Body of pancreas (tissue), 4 donors: ENCODE data around the gene MAD1L1. TPM values are rescaled to one million over a fixed set of nuclear protein-coding genes. Genes with fewer than 3 reads are reported as not detected.

Source experiments
- ATAC-seq: fragments of 150-250 bp; one replicate; pipeline ENCODE4 v1.9.1; 2016
- DNase-seq, 4 donors: peaks; one replicate each; pipeline ENCODE4 v3.0.0-alpha.2; 2019
- H3K27ac ChIP-seq, 4 donors: fragments of 200-600 bp; sonication (generic); 1 replicate in 3 of 4; 2 replicates in 1 of 4; pipeline versions ENCODE4 v1.5.1 to v1.6.1; 2016 to 2019; ENCODE audit warnings: mild to moderate bottlenecking in 1 of 4, mixed read lengths in 1 of 4, moderate library complexity in 1 of 4
- H3K27me3 ChIP-seq, 2 donors: fragments of 200-600 bp; sonication (generic); one replicate each; pipeline ENCODE4 v1.6.0; 2016; ENCODE audit warnings: mild to moderate bottlenecking in 1 of 2
- H3K36me3 ChIP-seq, 2 donors: fragments of 200-600 bp; sonication (generic); replicated peaks in 1 of 2; 2 replicates each; pipeline ENCODE4 v1.5.1; 2016; ENCODE audit warnings: low read depth in 2 of 2; ENCODE audit not compliant: insufficient read depth in 1 of 2
- H3K4me1 ChIP-seq: fragments of 200-600 bp; sonication (generic); one replicate; pipeline ENCODE4 v1.6.0; 2016
- H3K4me3 ChIP-seq, 2 donors: fragments of 200-600 bp; sonication (generic); 1 replicate in 1 of 2; 2 replicates in 1 of 2; pipeline ENCODE4 v1.5.1; 2016 to 2019
- H3K9me3 ChIP-seq, 3 donors: fragments of 200-600 bp; sonication (generic); 1 replicate in 2 of 3; 2 replicates in 1 of 3; pipeline ENCODE4 v1.5.1; 2016
- POLR2A ChIP-seq, 3 donors: fragments of 450-650 bp; IDR thresholded peaks; one replicate each; pipeline ENCODE4 v1.6.1; 2016; ENCODE audit warnings: antibody characterized with exemption in 3 of 3, mild to moderate bottlenecking in 2 of 3
- WGBS, 2 donors: methylation state at CpG; one replicate each; pipeline ENCODE4 v1.1.5; 2017; 5-methylcytosine and 5-hydroxymethylcytosine counted together
- intact Hi-C: fragments of 100-400 bp; cut with DNase I; formaldehyde crosslinking; loops from one replicate; pipeline ENCODE4 v1.15.1; 2023
- total RNA-seq, 2 donors: library from RNA; depleted of rRNA; stranded (reverse); fragments of >200 nt; gene quantifications; one replicate each; pipeline ENCODE4 v1.1.0, GENCODE V29; 2016
- TF ChIP-seq, protein P1 (sequence below), 7 experiments: fragments of 450-650 bp in 4 of 7; fragments of 200-600 bp in 3 of 7; sonication (generic) in 3 of 7; IDR thresholded peaks; one replicate each; pipeline ENCODE4 v1.5.1; 2016 to 2019; ENCODE audit warnings: antibody characterized with exemption in 7 of 7

The MAD1L1 gene
- total RNA-seq, 2 donors from 2014 or later: 14.0 to 66.9 TPM

DNA sequence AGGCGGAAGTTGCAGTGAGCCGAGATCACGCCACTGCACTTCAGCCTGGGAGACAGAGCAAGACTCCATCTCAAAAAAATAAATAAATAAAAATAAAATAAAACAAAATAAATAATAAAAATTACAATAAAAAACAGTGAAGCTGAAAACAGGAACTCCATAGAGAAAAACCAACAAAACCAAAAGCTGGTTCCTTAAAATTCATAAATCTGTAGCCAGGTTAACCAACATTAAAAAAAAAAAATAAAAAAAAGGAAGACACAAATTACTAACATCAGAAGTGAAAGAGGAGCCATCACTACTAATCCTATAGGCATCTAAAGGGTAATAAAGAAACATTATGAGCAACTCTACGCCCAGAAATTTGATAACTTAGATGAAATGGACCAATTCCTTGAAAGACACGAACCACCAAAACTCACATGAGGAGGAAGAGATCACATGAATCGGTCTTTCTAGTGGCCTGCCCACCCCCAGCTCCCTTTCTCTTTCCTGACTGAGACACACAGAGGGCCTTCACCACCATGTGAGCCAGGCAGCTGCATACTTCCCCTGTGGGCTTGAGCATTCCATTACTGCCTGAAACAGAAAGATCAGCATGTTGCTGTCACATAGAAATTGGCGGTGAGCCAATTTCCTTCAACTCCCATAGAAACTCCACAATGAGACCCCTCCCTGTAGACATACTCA, 208.7 kb downstream of the MAD1L1 start:
- Histone ChIP-seq H3K4me1 (no peaks in the 10 kb centered on the region), H3K27me3 (no peaks in the 10 kb centered on the region), H3K9me3 (peaks cover 0 to 8% (median 0%) of the 10 kb centered on the region in 3 donors), H3K4me3 (no peak overlapping the region), H3K36me3 (no peaks in the 10 kb centered on the region), H3K27ac (peak overlapping the region in 1 of 4 donors; percentile 48)
- ATAC-seq (no peak), DNase-seq (peak in 2 of 4 donors; percentile 7 to 39)
- no peak for TF ChIP-seq POLR2A (IDR thresholded peaks at IDR 0.05)
- TF ChIP-seq, protein P1, sequence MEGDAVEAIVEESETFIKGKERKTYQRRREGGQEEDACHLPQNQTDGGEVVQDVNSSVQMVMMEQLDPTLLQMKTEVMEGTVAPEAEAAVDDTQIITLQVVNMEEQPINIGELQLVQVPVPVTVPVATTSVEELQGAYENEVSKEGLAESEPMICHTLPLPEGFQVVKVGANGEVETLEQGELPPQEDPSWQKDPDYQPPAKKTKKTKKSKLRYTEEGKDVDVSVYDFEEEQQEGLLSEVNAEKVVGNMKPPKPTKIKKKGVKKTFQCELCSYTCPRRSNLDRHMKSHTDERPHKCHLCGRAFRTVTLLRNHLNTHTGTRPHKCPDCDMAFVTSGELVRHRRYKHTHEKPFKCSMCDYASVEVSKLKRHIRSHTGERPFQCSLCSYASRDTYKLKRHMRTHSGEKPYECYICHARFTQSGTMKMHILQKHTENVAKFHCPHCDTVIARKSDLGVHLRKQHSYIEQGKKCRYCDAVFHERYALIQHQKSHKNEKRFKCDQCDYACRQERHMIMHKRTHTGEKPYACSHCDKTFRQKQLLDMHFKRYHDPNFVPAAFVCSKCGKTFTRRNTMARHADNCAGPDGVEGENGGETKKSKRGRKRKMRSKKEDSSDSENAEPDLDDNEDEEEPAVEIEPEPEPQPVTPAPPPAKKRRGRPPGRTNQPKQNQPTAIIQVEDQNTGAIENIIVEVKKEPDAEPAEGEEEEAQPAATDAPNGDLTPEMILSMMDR (IDR thresholded peaks at IDR 0.05): no peak
- WGBS, 2 donors: 88 to 93% methylated on average over 7 of the region's 7 CpGs
- intact Hi-C loops: no loop called here

DNA sequence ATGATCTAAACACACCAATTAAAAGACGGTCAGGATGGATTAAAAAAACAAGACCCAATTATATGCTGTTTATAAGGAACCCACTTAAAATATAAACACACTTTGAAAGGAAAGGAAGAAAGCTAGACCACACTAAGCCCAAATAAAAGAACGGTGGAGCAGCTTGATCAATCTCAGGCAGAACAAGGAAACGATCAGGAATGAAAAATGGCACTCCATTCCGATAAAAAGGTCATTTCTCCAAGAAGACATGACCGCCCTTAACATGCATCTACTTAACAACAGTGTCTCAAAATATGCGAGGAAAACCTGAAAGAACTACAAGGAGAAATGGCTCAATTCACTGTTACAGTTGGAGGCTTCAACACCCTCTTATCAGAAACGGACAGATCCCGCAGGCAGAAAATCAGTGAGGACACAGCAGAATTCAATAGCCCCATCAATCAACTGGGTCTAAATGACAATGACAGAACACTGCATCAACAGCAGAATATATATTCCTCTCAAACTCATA, 210.0 kb downstream of the MAD1L1 start:
- Histone ChIP-seq H3K4me1 (no peaks in the 10 kb centered on the region), H3K27me3 (no peaks in the 10 kb centered on the region), H3K4me3 (no peak overlapping the region), H3K27ac (no peak overlapping the region), H3K36me3 (no peaks in the 10 kb centered on the region), H3K9me3 (peaks cover 0 to 8% (median 0%) of the 10 kb centered on the region in 3 donors)
- DNase-seq: no peak
- intact Hi-C loops: no loop called here
- ATAC-seq: no peak
- WGBS, 2 donors: 62 to 73% methylated on average over 8 of the region's 8 CpGs
- TF ChIP-seq, protein P1 (IDR thresholded peaks at IDR 0.05): no peak
- TF ChIP-seq POLR2A (IDR thresholded peaks at IDR 0.05): no peak

DNA sequence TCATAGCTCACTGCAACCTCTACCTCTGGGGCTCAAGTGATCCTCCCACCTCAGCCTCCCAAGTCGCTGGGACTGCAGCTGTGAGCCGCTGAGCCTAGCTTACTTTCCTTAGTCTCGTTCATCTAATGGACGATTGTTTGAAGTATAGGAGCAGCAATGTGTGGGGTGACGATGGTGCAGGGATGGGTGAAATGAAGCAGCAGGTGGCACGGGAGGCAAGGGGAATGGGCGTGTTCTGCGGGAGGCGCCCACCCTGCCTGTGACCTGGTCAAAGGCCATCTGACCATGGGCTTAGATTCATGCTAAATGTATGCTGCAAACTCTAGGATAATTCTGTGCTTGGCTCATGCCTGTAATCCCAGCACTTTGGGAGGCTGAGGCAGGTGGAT, 210.7 kb downstream of the MAD1L1 start:
- 95 to 98% methylated on average over 9 of the region's 9 CpGs for WGBS, 2 donors
- intact Hi-C loops: no loop called here
- peak in 1 of 4 donors; percentile 1 for DNase-seq

DNA sequence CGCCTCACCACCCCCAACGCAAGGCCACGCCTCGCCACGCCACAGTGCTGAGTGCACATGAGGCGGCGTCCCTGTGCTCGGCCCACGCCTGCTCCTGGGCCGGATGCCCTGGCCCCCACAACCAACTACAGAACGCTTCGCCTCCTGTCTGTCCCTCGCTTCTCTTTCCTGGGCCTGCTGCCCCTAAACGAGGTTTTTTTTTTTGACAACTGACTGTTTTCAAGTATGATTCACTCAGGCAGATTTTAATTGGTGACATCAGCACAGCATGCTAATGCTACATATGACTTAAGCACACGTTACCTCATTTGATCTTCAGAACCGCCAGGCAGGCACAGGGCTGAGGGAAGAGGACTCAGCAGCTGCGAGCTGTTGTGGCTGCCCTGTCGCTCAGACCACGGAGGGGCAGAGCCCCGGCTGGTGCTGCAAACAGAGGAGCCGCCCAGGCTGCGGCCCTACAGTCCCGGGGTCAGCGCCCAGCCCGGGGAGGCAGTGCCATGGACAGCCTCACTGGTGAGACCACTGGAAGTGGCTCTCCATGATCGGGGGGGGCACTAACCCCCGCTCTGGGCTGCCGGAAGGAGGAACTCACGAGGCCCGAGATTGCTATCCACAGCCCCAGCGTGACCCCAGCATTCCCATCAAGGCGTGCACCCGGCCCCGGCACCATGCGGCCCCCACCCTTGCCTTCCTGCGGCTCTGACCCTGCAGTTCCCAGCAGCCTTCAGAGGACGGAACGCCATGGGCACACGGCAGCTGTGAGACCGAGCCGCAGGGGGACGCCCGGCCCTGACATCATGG, 212.8 kb downstream of the MAD1L1 start:
- Histone ChIP-seq H3K27me3 (no peaks in the 10 kb centered on the region), H3K9me3 (peaks cover 0 to 8% (median 0%) of the 10 kb centered on the region in 3 donors), H3K27ac (peak overlapping the region in 2 of 4 donors; percentile 16 to 68), H3K4me3 (no peak overlapping the region), H3K4me1 (no peaks in the 10 kb centered on the region), H3K36me3 (no peaks in the 10 kb centered on the region)
- WGBS, 2 donors: 75 to 84% methylated on average over 20 to 36 of the region's 43 CpGs
- TF ChIP-seq, protein P1 (IDR thresholded peaks at IDR 0.05): no peak
- peak in 1 of 3 donors; percentile 39 for TF ChIP-seq POLR2A (IDR thresholded peaks at IDR 0.05)
- DNase-seq (peak in 3 of 4 donors; percentile 15 to 62 (median 30)), ATAC-seq (peak; percentile 35)
- intact Hi-C loops: no loop called here

More for the DNA sequence above, 210.7 kb downstream of the MAD1L1 start:
- Histone ChIP-seq H3K4me3 (no peak overlapping the region), H3K27ac (no peak overlapping the region), H3K27me3 (no peaks in the 10 kb centered on the region), H3K9me3 (peaks cover 0 to 8% (median 0%) of the 10 kb centered on the region in 3 donors), H3K36me3 (no peaks in the 10 kb centered on the region), H3K4me1 (no peaks in the 10 kb centered on the region)
- no peak for TF ChIP-seq POLR2A (IDR thresholded peaks at IDR 0.05)
- TF ChIP-seq, protein P1 (IDR thresholded peaks at IDR 0.05): no peak
- ATAC-seq: no peak
